WTC11 (cell line): ENCODE results near the gene OR2T10. TPM values are rescaled to one million over a fixed set of nuclear protein-coding genes. Genes with fewer than 3 reads are reported as not detected.

Experiments used
- ATAC-seq: fragments of 200-7000 bp; cut with Tn5 transposase; 2 replicates; pipeline ENCODE4 v1.10.0; 2021; ENCODE audit warnings: mild to moderate bottlenecking, moderate library complexity
- CTCF ChIA-PET: fragments of 300-600 bp; sonication (Branson Sonifier 250); formaldehyde crosslinking; loops from one replicate; lab custom pipeline; 2021; ENCODE audit warnings: antibody characterized with exemption; lab: Charles Lee
- POLR2A ChIA-PET: fragments of 350-600 bp; sonication (Branson Sonifier 250); formaldehyde crosslinking; loops from one replicate; lab custom pipeline; 2021; ENCODE audit warnings: antibody characterized with exemption; lab: Charles Lee
- DNase-seq: peaks from one replicate; pipeline ENCODE4 v3.0.0; 2021; ENCODE audit warnings: low spot score
- H3K27ac Mint-ChIP-seq: 2 replicates; pipeline ENCODE4 v1.8.0; 2021; ENCODE audit warnings: mixed read lengths
- H3K27me3 Mint-ChIP-seq: 2 replicates; pipeline ENCODE4 v1.8.0; 2021; ENCODE audit warnings: low read depth, mild to moderate bottlenecking, moderate library complexity, mixed read lengths
- H3K36me3 Mint-ChIP-seq: 2 replicates; pipeline ENCODE4 v1.8.0; 2021; ENCODE audit warnings: mixed read lengths
- H3K4me1 Mint-ChIP-seq: 2 replicates; pipeline ENCODE4 v1.8.0; 2022; ENCODE audit warnings: mixed read lengths
- H3K4me3 Mint-ChIP-seq: 2 replicates; pipeline ENCODE4 v1.8.0; 2021; ENCODE audit warnings: mild to moderate bottlenecking, moderate library complexity, mixed read lengths
- H3K9me3 Mint-ChIP-seq: 2 replicates; pipeline ENCODE4 v1.8.0; 2021; ENCODE audit warnings: mixed read lengths
- ATF2 ChIP-seq: sonication (generic); formaldehyde crosslinking; IDR thresholded peaks from 2 replicates; pipeline ENCODE4 v1.8.1; 2022; ENCODE audit warnings: low read depth, missing genetic modification reagents, borderline replicate concordance
- ATF3 ChIP-seq: sonication (generic); formaldehyde crosslinking; conservative IDR thresholded peaks from 2 replicates; pipeline ENCODE4 v1.8.1; 2022; ENCODE audit warnings: mild to moderate bottlenecking, missing genetic modification reagents
- EMX1 ChIP-seq: fragments of 250-450 bp; sonication (Bioruptor Pico); IDR thresholded peaks from 2 replicates; pipeline ENCODE4 v1.8.0; 2021; ENCODE audit warnings: mild to moderate bottlenecking
- FOXK1 ChIP-seq: sonication (generic); formaldehyde crosslinking; IDR thresholded peaks from 2 replicates; pipeline ENCODE4 v1.8.0; 2022; ENCODE audit warnings: mild to moderate bottlenecking, moderate library complexity, missing genetic modification reagents
- FOXP1 ChIP-seq: sonication (generic); formaldehyde crosslinking; IDR thresholded peaks from 2 replicates; pipeline ENCODE4 v1.8.0; 2022; ENCODE audit warnings: missing genetic modification reagents, mild to moderate bottlenecking, moderate library complexity, borderline replicate concordance
- IRF1 ChIP-seq: sonication (generic); formaldehyde crosslinking; IDR thresholded peaks from 2 replicates; pipeline ENCODE4 v1.8.0; 2023; ENCODE audit warnings: missing genetic modification reagents
- MAX ChIP-seq: sonication (generic); formaldehyde crosslinking; IDR thresholded peaks from 2 replicates; pipeline ENCODE4 v1.8.0; 2022; ENCODE audit warnings: mild to moderate bottlenecking, missing genetic modification reagents
- NR1H2 ChIP-seq: sonication (generic); formaldehyde crosslinking; IDR thresholded peaks from 2 replicates; pipeline ENCODE4 v1.9.0; 2021; ENCODE audit warnings: mild to moderate bottlenecking, moderate library complexity, missing genetic modification reagents
- PRRX2 ChIP-seq: fragments of 250-450 bp; sonication (Bioruptor Pico); IDR thresholded peaks from 2 replicates; pipeline ENCODE4 v1.8.0; 2021; ENCODE audit warnings: mild to moderate bottlenecking
- TEAD4 ChIP-seq: sonication (generic); formaldehyde crosslinking; IDR thresholded peaks from 2 replicates; pipeline ENCODE4 v1.8.0; 2022; ENCODE audit warnings: mild to moderate bottlenecking, missing genetic modification reagents
- USF2 ChIP-seq: sonication (generic); formaldehyde crosslinking; IDR thresholded peaks from 2 replicates; pipeline ENCODE4 v1.8.1; 2023; ENCODE audit warnings: mild to moderate bottlenecking, missing genetic modification reagents, moderate library complexity
- ZMAT4 ChIP-seq: fragments of 250-450 bp; sonication (Bioruptor Pico); IDR thresholded peaks from 2 replicates; pipeline ENCODE4 v1.9.0; 2021; ENCODE audit warnings: mild to moderate bottlenecking
- ZNF138 ChIP-seq: sonication (generic); formaldehyde crosslinking; conservative IDR thresholded peaks from 2 replicates; pipeline ENCODE4 v1.8.1; 2022; ENCODE audit warnings: mild to moderate bottlenecking, moderate library complexity, missing genetic modification reagents
- ZNF532 ChIP-seq: fragments of 250-450 bp; sonication (Bioruptor Pico); IDR thresholded peaks from 2 replicates; pipeline ENCODE4 v1.9.0; 2021; ENCODE audit warnings: mild to moderate bottlenecking, borderline replicate concordance
- total RNA-seq: library from RNA; stranded (reverse); gene quantifications from 3 replicates; pipeline ENCODE4 v1.2.3, GENCODE V29; 2021
- TF ChIP-seq, protein P1 (sequence below): fragments of 250-450 bp; sonication (Bioruptor Pico); IDR thresholded peaks from 2 replicates; pipeline ENCODE4 v1.8.0; 2021; ENCODE audit warnings: mild to moderate bottlenecking
- TF ChIP-seq, protein P2 (sequence below): sonication (generic); formaldehyde crosslinking; conservative IDR thresholded peaks from 2 replicates; pipeline ENCODE4 v1.8.1; 2023; ENCODE audit warnings: mild to moderate bottlenecking, low read depth, missing genetic modification reagents, moderate library complexity
- TF ChIP-seq, protein P3 (sequence below): sonication (generic); formaldehyde crosslinking; IDR thresholded peaks from 2 replicates; pipeline ENCODE4 v1.8.0; 2022; ENCODE audit warnings: mild to moderate bottlenecking, missing genetic modification reagents
- TF ChIP-seq, protein P4 (sequence below): sonication (generic); formaldehyde crosslinking; IDR thresholded peaks from 2 replicates; pipeline ENCODE4 v1.8.1; 2023; ENCODE audit warnings: mild to moderate bottlenecking, missing genetic modification reagents

Gene OR2T10
- total RNA-seq, 1 experiment from 2014 or later, result not detected

- DNase-seq, result no peak
- TF ChIP-seq PRRX2, result no peak
- no peak for TF ChIP-seq NR1H2 (CRISPR knock-in tag)
- TF ChIP-seq, protein P1, sequence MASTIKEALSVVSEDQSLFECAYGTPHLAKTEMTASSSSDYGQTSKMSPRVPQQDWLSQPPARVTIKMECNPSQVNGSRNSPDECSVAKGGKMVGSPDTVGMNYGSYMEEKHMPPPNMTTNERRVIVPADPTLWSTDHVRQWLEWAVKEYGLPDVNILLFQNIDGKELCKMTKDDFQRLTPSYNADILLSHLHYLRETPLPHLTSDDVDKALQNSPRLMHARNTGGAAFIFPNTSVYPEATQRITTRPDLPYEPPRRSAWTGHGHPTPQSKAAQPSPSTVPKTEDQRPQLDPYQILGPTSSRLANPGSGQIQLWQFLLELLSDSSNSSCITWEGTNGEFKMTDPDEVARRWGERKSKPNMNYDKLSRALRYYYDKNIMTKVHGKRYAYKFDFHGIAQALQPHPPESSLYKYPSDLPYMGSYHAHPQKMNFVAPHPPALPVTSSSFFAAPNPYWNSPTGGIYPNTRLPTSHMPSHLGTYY (CRISPR knock-in tag), result no peak
- no peak for TF ChIP-seq ZMAT4
- no peak for TF ChIP-seq ATF3 (CRISPR knock-in tag)
- no peak for TF ChIP-seq MAX (CRISPR knock-in tag)
- Mint-ChIP-seq H3K4me1 (no peaks in the 10 kb centered on the region), H3K27ac (no peak overlapping the region), H3K27me3 (peaks cover 7% of the 10 kb centered on the region), H3K36me3 (peaks cover 55% of the 10 kb centered on the region), H3K9me3 (peaks cover 78% of the 10 kb centered on the region), H3K4me3 (no peak overlapping the region)
- ChIA-PET POLR2A (no interaction called here), CTCF (no interaction called here)
- ATAC-seq, result no peak
These were observed 1.9 kb upstream of the OR2T10 start for GRCh38 chr1:248599396-248599795.

DNA sequence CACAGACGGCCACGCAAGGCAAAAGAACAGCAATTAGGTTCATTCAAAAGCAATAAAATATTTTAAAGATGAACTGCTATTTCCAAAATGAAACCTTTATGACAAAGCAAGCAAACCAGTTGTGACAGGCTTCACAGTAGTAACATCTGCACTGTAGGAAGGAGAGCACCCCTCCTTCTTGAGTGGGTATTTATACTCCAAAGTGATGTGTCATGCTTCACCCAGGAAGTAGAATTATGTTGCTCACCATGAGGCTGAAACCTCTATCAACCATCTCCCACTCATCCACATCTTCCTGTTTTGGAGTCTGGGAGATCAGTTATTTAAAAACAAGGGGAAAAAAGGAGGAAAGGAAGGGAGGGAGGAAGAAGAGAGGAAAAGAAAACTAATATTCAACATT is 885 bp downstream of the OR2T10 start:
- Mint-ChIP-seq H3K4me3 (no peak overlapping the region), H3K9me3 (peaks cover 74% of the 10 kb centered on the region), H3K36me3 (peaks cover 50% of the 10 kb centered on the region), H3K27ac (no peak overlapping the region), H3K4me1 (no peaks in the 10 kb centered on the region), H3K27me3 (peaks cover 12% of the 10 kb centered on the region)
- ChIA-PET CTCF (no interaction called here), POLR2A (no interaction called here)
- DNase-seq, result no peak
- no peak for ATAC-seq
- TF ChIP-seq IRF1, result no peak
- no peak for TF ChIP-seq ZNF138 (CRISPR knock-in tag)
- no peak for TF ChIP-seq EMX1 (CRISPR knock-in tag)
- TF ChIP-seq, protein P2, sequence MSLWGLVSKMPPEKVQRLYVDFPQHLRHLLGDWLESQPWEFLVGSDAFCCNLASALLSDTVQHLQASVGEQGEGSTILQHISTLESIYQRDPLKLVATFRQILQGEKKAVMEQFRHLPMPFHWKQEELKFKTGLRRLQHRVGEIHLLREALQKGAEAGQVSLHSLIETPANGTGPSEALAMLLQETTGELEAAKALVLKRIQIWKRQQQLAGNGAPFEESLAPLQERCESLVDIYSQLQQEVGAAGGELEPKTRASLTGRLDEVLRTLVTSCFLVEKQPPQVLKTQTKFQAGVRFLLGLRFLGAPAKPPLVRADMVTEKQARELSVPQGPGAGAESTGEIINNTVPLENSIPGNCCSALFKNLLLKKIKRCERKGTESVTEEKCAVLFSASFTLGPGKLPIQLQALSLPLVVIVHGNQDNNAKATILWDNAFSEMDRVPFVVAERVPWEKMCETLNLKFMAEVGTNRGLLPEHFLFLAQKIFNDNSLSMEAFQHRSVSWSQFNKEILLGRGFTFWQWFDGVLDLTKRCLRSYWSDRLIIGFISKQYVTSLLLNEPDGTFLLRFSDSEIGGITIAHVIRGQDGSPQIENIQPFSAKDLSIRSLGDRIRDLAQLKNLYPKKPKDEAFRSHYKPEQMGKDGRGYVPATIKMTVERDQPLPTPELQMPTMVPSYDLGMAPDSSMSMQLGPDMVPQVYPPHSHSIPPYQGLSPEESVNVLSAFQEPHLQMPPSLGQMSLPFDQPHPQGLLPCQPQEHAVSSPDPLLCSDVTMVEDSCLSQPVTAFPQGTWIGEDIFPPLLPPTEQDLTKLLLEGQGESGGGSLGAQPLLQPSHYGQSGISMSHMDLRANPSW (CRISPR knock-in tag), result no peak
- TF ChIP-seq, protein P3, sequence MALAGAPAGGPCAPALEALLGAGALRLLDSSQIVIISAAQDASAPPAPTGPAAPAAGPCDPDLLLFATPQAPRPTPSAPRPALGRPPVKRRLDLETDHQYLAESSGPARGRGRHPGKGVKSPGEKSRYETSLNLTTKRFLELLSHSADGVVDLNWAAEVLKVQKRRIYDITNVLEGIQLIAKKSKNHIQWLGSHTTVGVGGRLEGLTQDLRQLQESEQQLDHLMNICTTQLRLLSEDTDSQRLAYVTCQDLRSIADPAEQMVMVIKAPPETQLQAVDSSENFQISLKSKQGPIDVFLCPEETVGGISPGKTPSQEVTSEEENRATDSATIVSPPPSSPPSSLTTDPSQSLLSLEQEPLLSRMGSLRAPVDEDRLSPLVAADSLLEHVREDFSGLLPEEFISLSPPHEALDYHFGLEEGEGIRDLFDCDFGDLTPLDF, result no peak
- TF ChIP-seq ATF2 (CRISPR knock-in tag), result no peak
- TF ChIP-seq ZNF532 (CRISPR knock-in tag), result no peak
- no peak for TF ChIP-seq USF2
- no peak for TF ChIP-seq TEAD4 (CRISPR knock-in tag)
- TF ChIP-seq FOXK1 (CRISPR knock-in tag), result no peak
- TF ChIP-seq FOXP1, result no peak
- TF ChIP-seq, protein P4, sequence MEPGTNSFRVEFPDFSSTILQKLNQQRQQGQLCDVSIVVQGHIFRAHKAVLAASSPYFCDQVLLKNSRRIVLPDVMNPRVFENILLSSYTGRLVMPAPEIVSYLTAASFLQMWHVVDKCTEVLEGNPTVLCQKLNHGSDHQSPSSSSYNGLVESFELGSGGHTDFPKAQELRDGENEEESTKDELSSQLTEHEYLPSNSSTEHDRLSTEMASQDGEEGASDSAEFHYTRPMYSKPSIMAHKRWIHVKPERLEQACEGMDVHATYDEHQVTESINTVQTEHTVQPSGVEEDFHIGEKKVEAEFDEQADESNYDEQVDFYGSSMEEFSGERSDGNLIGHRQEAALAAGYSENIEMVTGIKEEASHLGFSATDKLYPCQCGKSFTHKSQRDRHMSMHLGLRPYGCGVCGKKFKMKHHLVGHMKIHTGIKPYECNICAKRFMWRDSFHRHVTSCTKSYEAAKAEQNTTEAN, result no peak
